Bronchus fibroblast of lung (primary cell): Measurements from ENCODE around the gene ATP10D. TPM values are rescaled to one million over a fixed set of nuclear protein-coding genes. Genes with fewer than 3 reads are reported as not detected.

Experiments
- total RNA-seq: library from RNA; depleted of rRNA; stranded (reverse); fragments of >200 nt; gene quantifications from 2 replicates; pipeline ENCODE4 v1.2.3, GENCODE V29; 2015

The ATP10D gene
- 9.4 and 12.8 TPM in 2 replicates for total RNA-seq

GRCh38 chr4:47485047-47485692 lies at the start of gene ATP10D:
ATP10D (plus strand) TSS chr4:47485275; CDS start chr4:47512541, 27,266 bp downstream.

GRCh38 chr4:47463235-47463956 lies 21.7 kb upstream of the ATP10D start, which contains the start of gene COMMD8:
COMMD8 (minus strand) TSS chr4:47463702; CDS start chr4:47463651, 51 bp downstream.

Other genes starting within 250 kb of the ATP10D start
- gene COMMD8, start 21.6 kb upstream of the ATP10D start, total RNA-seq = 21.3 and 26.7 TPM in 2 replicates